NK-92 (cell line): ENCODE measurements around the gene GABRD.

Source experiments
- DNase-seq: peaks from one replicate; lab custom pipeline; 2025; ENCODE audit not compliant: unreplicated experiment; lab: John Stamatoyannopoulos, UW

Gene GABRD

GRCh38 chr1:2050793-2051682 lies 31.9 kb downstream of the GABRD start:
- no peak for DNase-seq

- DNase-seq = no peak
Measured at GRCh38 chr1:2052054-2052679, 33.0 kb downstream of the GABRD start.

DNA sequence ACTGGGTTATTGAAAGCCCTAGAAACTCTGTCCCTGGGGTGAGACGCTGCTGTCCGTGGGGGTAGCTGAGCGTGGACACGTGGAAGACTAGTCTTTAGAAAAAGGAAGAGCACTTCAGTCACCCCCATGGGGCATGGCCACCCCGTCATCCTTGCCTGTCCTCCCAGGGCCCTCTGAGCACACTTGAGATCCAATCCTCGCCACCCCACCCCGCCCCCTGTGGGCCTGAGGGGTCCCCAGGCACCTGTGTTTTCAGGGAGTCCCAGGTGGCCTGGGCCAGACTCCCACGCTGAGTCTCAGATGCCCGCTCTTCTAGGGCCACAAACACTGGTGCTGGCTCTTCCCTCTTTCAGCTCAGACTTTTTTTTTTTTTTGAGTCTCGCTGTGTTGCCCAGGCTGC lies 33.6 kb downstream of the GABRD start:
- DNase-seq = no peak

GRCh38 chr1:2053217-2053616 lies 34.1 kb downstream of the GABRD start:
- DNase-seq = no peak

DNA sequence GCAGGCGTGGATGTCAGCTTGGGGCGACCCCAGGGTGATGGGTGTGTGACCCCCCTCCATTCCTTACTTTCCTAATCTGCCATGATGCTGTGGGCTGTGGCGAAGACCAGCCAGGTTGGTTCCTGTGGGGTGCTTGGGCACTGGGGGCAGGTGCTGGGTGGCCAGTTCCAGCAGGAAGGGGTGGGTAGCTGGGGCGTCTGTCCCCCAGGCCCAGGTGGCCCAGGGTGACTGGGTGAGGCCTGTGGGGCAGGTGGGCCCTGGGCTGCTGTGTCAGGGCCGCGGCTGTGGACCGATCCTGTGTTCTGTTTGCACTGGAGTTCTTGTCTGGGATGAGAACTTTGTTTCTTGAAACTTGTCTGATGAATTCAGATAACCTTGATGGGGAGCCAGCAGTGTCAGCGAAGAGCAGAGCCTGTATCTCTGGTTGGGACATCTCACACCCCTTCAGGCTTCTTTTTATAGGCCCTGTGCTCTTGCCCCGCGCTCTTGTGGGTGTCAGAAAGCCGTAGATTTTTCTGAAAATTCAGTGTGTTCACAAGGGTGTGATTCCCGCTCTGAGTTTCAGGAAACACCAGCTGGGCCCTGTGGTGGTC lies 34.7 kb downstream of the GABRD start:
- DNase-seq = no peak

GRCh38 chr1:2054560-2054959 lies 35.4 kb downstream of the GABRD start:
- no peak for DNase-seq

- DNase-seq = no peak
Measured at GRCh38 chr1:2055911-2056575, 36.9 kb downstream of the GABRD start.

DNA sequence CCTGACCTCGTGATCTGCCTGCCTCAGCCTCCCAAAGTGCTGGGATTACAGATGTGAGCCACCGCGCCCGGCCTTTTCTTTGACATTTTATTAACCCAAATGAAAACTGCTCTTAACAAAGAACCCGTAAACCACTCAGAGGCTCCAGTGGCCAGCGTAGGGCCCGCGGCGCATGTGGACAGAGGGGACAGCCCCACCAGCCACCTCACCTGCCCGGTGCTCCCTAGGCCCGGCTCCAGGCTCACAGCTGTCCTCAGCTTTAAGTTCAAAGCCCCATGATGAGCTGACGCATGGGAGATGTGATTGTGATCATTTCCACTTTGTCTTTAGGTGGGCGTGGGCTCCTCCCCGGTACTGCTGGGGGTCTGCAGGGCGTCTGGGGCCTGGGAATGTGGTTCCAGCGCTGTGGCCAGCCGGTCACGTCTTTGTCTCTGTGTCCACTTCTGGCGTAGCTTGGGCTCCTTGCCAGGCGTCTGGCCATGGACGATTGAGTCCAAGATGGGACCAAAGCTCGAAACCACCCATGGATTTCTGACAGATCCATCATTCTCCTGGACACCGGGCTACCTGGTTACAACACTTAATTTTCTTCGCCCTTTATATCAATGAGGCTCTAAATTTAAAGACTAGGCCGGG lies 37.9 kb downstream of the GABRD start:
- no peak for DNase-seq

DNA sequence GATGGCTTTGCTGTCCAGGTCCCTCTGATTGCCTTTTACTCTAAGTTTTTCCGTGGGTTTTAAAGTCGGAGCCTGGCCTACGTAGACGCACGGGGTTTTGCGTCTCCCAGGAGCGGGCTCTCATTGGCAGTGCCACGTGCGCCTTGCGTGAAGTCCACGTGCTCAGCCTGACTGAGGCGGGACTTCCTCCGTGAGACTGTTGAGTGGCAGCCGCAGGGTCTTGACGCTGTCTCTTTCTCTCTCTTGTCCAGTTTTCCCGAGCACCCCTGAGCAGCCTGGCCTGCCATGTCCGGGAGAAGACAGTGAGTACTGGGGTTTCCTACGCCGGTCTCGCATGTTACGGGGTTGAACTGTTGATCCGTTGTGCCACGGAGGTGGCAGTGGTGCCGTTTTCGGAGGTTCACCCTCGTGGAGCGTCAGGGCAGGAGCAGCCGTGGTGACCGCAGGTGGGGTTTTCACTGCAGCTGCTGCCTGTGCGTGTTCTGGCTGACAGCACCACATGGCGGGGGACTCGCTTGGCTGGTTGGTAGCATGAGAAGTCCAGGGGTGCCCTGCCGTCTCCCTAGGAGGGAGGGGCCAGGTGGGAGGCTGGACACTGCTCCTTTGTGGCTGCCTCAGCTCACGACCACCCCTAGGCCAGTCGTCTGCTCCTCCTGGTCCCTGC lies 40.3 kb downstream of the GABRD start:
- DNase-seq = no peak

GRCh38 chr1:2060072-2060471 lies 40.9 kb downstream of the GABRD start:
- no peak for DNase-seq

- no peak for DNase-seq
Measured at GRCh38 chr1:2060535-2060934, 41.4 kb downstream of the GABRD start.

GRCh38 chr1:2061065-2061778 lies 42.1 kb downstream of the GABRD start:
- DNase-seq = no peak

GRCh38 chr1:2065699-2066098 lies 46.6 kb downstream of the GABRD start:
- DNase-seq = no peak

DNA sequence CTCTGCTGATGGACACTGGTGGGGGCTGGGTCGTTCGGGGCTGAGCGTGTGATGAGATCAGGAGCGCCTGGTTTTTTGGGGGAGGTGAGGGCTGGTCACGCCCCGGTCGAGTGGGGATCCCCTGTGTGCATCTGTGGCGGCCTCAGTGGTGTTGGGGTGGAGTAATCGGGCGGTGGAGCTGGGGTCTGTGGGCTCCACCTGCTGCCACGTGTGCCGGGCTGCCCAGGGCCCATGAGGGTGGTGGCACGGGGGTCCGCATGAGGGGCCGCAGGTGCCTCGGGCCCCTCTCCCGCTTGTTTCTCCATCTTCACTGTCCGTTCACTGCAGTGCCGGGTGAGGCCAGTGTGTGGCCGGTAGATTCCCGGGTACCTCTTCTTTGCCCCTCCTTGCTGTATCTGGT lies 48.2 kb downstream of the GABRD start:
- DNase-seq = no peak

DNA sequence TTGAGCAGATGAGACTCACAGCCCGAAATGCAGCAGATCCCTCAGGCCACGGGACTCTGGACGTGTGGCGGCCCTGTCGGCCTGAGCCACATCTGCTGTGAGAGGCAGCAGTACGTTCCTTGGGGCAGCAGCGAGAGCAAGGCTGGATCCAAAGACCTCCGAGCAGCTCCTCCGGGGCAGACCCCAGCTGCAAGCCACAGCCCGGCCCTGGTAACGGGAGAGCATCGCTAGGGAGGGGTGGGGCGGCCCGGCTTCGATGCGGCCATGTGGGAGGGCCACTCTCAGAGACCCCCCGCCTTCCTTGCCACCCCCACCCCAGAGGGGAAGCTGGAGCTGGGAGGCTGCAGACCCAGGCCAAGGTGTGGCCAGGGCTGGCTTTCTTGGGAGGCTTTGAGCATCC lies 48.8 kb downstream of the GABRD start:
- no peak for DNase-seq

DNA sequence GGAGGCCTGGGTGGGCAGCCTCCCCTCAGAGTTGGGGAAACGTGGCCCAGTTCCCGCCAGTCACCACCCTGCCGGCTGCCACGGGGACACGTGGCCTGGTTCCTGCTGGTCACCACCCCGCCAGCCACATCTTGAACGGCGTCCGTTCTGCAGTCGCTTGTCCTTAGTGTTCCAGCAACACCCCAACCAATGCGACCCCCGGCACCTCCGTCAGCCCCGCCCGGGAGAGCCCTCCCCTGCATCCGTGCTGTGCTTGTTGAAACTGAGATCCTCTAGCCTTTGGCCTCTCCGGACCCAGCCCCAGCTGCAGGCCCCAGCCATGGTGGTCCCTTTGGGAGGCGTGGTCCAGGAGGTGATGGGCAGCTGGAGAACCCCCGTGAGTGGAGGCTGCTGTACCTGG lies 49.8 kb downstream of the GABRD start:
- no peak for DNase-seq

GRCh38 chr1:2070016-2070415 lies 50.9 kb downstream of the GABRD start:
- no peak for DNase-seq

- DNase-seq = no peak
Measured at GRCh38 chr1:2070800-2071530, 51.8 kb downstream of the GABRD start.

GRCh38 chr1:2072109-2072806 lies 53.1 kb downstream of the GABRD start:
- no peak for DNase-seq
